ENCODE data around the gene ZNF600.
A peak's percentile ranks its signal among the peaks of the same experiment; 100 is the strongest.
"Not testable (repeated sequence)": the region's sequence is repeated elsewhere in the genome, so short reads cannot be mapped to it uniquely, and the experiment has no call there.

The ZNF600 gene

DNA sequence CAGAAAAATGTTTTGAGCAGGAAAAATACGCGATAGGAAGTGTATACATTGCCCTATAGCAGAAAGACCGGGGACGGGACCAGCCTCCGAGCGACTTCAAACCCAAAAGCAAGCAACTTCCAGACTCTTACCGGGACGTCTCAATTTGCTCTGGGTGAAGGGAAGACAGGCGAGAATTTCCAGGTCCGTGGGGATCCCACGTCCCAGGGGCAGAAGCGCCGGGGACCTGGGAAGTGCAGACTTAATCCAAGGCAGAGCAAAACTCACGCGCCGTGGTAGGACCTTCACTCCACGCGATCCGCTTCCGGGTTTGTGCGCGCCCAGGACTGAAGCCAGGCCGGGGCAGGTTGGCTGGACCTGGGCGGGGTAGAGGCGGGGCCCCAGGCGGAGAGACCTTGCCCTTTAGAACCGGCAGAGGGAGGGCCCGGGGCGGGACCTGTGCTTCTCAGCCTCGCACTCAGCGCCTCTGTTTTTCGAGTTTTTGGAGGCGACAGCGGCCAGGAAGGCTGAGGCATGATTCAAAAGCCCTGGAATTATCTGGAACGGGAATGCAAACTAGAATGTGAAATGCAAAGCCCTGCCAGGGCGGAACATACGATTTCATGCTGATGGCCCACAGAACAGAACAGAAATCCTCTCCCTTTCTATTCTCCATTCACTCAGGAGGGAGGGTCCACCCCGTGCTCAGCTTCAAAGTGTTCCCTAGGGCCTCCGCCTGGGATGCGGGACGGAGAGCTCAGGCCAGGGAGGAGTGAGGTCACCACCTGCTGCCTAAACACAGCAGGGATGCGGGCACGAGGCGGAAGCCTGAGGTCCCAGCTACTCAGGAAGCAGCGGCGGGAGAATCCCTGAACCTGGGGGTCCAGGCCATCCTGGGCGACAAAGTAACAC, at the start of gene ZNF600:
TSS of gene ZNF600 (minus strand) at position 328 of the 891 bp plus-strand sequence. CDS start 7,903 bp downstream, outside the sequence.
- peak; percentile 81 for DNase-seq

DNA sequence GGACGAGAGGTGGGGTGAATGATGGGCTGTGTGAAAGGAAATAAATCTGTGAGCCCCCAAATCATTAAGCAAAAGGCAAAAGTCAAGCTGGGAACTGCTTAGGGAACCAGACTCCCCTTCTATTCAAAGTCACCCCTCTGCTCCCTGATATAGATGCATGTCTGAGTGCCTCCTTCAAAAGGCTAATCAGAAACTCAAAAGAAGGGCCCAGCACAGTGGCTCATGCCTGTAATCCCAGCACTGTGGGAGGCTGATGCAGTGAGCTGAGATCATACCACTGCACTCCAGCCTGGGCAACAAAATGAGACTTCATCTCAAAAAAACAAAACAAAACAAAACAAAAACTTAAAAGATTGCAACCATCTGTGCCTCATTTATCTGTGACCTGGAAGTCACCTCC, 47.7 kb upstream of the ZNF600 start:
- DNase-seq = not testable (repeated sequence)

DNA sequence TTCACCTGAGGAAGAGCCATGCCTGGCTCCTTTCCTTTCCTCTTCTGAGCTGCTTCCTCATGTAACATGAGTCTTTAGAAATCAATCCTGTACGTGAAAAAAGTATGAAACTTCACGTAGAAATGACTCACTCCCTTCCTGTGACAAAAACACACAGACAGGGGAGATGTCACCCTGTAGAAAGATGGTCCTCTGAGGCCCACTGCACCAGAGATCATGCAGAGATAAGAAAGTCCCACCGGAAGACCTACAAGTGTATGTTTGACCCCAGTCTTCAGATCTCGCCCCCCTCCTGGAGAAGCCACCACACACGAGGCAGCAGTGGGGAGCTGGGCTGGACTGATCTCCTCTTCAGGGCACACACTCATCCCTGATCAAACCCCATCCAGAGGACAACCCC, 47.0 kb upstream of the ZNF600 start:
- not testable (repeated sequence) for DNase-seq

DNA sequence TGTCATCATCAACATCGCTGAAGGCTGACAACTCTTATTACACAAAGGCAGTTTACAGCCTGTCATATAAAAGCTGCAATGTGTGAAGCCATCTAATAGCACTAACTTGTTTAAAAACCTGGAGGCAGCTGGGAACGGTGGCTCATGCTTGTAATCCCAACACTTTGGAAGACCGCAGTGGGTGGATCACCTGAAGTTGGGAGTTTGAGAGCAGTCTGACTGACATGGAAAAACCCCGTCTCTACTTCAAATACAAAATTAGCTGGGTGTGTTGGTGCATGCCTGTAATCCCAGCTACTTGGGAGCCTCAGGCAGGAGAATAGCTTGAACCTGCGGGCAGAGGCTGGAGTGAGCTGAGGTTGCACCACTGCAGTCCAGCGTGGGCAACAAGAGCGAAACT, 43.3 kb upstream of the ZNF600 start:
- not testable (repeated sequence) for DNase-seq

DNA sequence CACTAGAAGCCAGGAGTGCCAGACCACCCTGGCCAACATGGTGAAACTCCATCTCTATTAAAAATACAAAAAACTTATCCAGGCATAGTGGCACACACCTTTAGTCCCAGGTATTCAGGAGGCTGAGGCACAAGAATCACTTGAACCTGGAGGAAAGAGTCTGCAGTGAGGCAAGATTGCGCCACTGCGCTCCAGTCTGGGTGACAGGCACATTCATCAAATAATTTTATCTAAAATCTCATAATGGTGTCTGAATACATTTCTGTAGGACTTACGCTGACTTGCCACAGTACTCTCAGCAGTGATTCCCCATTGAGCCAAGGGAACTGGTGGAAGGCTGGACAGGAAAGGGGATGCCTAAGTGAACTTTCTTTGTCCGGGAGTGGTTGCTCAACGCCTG, 39.2 kb upstream of the ZNF600 start:
- DNase-seq = no peak

DNA sequence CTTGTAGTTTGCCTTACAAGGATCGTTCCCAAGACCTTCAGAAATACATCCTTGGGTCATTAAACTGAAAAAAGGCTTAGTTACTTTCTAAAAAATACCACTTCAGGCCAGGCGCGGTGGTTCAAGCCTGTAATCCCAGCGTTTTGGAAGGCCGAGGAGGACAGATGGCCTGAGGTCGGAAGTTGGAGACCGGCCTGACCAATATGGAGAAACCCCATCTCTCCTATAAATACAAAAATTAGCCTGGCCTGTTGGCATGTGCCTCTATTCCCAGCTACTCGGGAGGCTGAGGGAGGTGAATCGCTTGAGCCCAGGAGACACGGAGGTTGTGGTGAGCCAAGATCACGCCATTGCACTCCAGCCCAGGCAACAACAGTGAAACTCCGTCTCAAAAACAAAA, 37.1 kb upstream of the ZNF600 start:
- DNase-seq = no peak

DNA sequence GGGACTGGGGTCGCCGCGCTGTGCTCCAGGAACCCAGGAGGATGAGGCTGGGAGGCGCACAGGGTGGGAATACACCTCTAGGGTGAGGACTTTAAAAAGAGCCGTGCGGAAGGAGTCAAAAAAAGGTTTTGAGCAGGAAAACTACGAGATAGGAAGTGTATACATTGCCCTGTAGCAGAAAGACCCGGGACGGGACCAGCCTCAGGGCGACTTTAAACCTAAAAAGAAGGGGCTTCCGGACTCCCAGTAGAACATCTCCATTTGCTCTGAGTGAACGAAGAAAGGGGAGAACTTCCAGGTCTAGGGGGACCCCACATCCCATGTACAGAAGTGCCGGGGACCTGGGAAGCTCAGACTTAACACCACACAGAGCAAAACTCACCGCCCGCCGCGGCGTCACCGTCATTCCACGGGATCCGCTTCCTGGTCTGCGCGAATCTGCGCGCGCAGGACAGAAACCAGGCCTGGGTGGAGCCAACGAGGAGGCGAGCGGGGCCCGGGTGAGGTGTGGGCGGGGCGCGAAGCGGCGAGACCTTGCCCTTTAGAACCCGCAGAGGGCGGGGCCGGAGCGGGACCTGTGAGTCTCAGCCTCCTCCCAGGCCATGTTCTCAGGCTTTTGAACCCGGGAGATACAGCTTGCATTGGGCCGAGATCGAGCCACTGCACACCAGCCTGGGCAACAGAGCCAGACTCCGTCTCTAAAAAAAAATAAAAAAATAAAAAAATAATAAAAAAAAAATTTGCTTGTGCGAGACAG, 34.8 kb upstream of the ZNF600 start, which contains the start of gene ZNF28:
TSS of gene ZNF28 (minus strand) at position 430 of the 757 bp plus-strand sequence. CDS start 3,675 bp downstream, outside the sequence.
- DNase-seq = peak; percentile 64

DNA sequence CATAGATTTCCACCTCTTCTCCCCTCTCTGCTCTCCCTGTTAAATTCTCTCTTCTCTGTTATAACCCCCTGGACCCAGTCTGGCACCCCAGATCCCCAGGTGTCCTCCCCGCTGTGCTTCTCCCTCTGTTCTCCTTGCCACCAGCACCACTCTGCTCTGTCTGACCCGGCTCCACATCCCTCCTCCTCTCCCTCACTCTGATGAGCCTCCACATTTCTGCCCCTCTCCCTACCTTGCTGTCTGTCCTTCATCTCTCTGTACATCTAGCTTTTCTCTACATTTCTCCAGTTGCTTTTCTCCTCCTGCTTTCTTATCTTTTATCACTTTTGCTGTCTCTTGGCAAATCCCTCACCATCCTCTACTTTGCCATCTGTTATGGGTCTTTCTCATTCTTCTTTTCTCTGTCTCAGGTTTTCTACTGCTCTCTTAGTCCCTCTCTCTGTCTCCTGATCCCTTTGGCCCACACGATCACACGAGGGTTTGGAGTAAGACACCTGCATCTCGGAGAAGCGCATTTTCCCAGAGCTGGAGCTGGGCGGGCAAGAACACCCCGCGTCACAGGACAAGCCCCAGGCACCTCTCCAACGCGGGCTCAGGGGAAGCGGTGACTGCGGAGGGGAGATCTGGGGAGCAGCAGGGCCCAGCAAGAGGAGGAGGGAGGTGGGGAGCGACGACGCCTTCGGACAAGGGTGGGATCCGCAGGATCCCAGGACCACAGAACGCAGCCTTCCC, 34.0 kb upstream of the ZNF600 start:
- DNase-seq = peak; percentile 45

DNA sequence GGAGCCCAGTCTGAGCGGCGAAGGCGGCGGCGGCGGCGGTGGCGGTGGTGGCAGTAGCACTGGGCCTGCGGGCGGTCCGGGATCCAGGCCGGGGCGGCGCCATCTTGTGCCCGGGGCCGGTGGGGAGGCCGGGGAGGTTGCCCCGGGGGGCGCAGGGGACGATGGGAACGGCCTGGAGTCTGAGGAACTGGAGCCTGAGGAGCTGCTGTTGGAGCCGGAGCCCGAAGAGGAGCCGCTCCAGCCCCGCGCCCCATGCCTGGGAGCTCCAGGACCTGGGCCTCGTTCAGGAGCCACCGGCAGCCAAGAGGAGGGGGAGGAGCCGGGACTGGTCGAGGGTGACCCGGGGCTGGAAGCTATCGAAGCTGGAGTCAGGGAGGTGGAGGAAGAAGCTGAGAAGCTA, 23.2 kb upstream of the ZNF600 start:
- DNase-seq = no peak

DNA sequence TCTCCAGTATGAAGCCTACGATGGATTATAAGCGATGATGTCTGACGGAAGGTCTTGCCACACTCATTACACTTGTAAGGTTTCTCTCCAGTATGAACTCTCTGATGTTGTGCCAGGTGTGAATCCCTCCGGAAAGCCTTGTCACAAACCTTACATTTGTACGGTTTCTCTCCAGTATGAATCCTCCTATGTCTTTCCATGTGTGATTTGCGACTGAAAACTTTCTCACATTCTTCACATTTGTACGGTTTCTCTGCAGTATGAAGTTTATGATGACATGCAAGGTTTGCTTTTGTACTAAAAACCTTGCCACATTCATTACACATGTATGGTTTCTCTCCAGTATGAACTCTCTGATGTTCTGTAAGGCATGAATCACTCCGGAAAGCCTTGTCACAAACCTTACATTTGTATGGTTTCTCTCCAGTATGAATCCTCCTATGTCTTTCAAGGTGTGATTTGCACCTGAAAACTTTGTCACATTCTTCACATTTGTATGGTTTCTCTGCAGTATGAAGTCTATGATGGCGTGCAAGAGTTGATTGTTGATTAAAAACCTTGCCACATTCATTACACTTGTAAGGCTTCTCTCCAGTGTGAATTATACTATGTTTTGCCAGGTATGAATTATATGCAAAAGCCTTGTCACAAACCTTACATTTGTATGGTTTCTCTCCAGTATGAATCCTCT, 13.5 kb upstream of the ZNF600 start:
- not testable (repeated sequence) for DNase-seq

DNA sequence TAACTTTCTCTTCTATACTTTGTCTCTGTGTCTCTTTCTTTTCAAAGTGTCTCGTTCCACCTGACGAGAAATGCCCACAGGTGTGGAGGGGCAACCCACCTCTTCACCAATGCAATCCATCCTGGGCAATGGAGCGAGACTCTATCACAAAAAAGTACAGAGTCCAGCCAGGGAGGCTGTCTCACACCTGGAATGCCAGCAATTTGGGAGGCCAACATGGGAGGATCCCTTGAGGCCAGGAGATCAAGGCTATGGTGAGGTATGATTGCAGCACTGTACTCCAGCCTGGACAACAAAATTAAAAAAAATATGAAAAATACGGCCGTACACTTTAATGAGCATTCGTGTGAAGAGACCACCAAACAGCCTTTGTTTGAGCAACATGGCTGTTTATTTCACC, 2.8 kb upstream of the ZNF600 start:
- DNase-seq = no peak

DNA sequence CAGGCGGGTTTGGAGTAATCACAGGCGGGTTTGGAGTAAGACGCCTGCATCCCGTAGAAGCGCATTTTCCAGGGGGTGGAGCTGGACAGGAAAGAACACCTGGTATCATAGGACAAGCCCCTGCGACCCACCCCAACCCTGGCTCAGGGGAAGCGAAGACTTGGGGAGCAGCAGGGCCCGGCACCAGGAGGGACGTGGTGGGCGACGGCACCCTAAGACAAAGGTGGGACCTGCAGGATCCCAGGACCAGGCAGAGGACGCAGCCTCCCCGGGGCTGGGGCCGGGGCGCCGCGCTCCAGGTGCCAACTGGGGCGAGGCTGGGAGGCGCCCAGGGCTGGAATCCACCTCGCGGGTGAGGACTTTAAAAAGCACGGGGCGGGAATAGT, 520 bp downstream of the ZNF600 start:
- DNase-seq = peak; percentile 12

DNA sequence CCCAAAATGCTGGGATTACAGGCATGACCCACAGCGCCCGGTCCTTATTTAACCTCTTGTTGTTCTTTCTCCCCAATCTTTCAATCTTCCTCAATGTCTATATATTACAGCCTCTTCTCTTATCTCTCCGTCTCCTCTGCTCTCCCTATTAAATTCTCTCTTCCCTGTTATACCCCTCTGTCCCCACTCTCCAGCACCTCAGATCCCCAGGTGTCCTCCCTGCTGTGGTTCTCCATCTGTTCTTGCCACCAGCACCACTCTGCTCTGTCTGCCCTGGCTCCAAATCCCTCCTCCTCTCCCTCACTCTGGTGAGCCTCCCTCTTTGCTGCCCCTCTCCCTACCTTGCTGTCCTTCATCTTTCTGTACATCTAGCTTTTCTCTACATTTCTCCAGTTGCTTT, 1.1 kb downstream of the ZNF600 start:
- no peak for DNase-seq

DNA sequence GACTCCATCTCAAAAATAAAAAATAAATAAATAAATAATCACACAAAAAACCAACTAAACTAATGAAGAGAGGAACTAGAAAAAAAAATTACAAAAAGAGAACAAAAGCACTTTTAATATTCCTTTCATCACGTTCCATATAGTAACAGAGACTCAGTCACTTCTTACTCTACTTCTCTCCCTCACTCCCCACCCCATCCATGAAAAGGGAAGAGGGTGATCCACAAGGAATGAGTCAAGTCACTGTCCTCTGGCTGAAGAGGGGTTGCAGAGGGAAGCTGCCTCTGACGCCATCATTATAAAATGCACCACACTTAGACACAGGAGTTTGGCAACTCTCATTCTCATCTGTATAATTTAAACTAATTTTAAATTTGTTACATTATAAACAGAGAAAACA, 3.7 kb downstream of the ZNF600 start:
- DNase-seq = peak; percentile 69

DNA sequence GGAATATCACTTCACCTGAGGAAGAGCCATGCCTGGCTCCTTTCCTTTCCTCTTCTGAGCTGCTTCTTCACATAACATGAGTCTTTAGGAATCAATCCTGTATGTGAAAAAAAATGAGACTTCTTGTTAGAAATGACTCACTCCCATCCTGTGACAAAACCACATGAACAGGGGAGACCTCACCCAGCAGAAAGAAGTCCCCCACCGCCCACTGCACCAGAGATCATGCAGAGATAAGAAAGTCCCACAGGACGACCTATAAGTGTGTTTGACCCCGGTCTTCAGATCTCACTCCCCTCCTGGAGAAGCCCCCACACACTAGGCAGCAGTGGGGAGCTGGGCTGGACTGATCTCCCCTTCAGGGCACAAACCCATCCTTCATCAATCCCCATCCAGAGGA, 7.8 kb downstream of the ZNF600 start:
- DNase-seq = peak; percentile 9

DNA sequence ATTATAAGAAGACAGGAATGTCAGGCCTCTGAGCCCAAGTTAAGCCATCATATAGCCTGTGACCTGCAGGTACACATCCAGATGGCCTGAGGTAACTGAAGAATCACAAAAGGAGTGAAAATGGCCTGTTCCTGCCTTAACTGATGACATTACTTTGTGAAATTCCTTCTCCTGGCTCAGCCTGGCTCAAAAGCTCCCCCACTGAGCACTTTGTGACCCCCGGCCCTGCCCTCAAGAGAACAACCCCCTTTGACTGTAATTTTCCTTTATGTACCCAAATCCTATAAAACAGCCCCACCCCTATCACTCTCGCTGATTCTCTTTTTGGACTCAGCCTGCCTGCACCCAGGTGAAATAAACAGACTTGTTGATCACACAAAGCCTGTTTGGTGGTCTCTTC, 30.1 kb downstream of the ZNF600 start:
- DNase-seq = not testable (repeated sequence)

DNA sequence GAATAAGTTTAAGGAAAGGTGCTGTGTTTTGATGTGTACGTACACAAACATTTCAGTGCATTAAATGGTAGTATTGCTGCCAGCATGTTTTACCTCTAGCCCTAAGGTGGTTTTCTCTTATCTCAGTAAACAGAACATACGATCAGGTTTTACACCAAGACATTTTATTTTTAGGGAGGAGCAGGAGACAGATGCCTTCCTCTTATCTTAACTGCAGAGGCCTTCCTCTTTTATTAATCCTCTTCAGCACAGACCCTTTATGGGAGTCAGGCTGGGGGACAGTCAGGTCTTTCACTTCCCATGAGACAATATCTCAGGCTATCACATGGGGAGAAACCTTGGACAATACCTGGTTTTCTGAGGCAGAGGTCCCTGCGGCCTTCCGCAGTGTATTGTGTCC, 36.8 kb downstream of the ZNF600 start:
- DNase-seq = no peak

DNA sequence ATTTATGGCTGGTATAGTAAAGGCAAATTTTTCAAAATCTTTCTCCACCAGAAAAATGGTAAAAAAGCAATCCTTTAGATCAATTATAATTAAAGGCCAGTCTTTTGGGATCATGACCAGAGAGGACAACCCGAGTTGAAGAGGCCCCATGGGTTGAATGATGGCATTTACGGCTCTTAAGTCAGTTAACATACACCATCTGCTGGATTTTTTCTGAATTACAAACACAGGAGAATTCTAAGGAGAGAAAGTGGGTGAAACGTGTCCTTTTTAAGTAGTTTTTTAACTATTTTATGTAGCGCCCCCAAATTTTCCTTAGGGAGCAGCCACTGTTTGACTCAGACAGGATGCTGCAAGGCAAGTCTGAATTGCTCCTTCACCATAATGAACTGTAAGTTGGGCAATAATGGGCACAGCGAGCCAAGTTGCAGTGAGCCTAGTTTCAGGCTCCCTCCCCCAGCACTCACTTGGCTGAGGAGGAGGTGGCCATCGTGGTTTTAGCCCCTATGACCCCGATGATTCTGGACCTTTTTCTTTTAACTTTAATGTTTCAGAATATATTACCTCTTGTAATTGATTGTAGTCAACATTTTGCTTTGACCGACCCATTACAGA, 38.1 kb downstream of the ZNF600 start:
- peak; percentile 57 for DNase-seq

DNA sequence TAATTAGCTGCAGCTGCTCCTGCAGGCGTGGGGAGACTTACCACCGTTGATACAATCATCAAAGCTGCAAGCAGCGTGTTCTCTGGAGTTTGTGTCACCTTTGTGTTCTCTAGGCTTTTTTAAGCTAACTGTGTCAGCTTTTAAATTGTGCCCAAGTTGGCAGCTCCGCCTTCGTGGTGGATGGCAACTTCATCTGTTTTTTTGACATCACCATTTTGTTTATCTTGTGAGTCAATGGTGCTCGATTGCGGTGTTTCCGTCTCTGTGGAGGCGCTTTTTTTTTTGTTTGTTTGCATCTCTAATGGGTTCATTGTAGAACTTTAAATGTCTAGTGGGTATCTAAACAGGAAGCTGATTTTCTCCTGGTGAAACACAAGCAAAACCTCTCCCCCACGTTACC, 40.7 kb downstream of the ZNF600 start:
- peak; percentile 10 for DNase-seq

DNA sequence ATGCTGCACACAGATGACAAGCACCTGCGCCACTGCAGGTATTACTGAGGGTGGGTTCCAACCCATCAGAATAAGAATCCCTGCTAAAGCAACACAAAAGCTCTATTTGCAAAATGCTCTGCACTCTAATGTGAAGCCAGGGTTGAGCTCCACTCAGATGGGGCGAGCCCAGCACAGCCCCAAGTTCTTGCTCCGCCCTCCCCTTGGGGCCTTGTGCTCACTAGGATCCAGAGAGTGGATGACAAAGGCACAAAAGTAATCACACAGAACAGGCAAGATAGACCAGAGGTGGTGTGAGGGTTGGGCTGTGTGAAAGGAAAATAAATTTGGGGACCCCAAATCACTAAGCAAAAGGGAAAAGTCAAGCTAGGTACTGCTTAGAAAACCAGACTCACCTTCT, 43.5 kb downstream of the ZNF600 start:
- DNase-seq = no peak

DNA sequence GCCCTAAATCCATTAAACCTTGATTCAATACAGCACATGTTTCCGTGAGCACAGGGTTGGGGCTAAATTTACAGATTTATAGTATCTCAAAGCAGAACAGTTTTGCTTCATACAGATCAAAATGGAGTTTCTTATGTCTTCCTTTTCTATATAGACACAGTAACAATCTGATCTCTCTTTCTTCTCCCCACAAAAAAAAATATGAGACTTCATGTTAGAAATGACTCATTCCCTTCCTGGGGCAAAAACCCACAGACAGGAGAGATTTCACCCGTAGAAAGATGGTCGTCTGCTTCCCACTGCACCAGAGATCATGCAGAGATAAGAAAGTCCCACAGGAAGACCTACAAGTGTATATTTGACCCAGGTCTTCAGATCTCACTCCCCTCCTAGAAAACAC, 44.1 kb downstream of the ZNF600 start:
- DNase-seq = peak; percentile 12

DNA sequence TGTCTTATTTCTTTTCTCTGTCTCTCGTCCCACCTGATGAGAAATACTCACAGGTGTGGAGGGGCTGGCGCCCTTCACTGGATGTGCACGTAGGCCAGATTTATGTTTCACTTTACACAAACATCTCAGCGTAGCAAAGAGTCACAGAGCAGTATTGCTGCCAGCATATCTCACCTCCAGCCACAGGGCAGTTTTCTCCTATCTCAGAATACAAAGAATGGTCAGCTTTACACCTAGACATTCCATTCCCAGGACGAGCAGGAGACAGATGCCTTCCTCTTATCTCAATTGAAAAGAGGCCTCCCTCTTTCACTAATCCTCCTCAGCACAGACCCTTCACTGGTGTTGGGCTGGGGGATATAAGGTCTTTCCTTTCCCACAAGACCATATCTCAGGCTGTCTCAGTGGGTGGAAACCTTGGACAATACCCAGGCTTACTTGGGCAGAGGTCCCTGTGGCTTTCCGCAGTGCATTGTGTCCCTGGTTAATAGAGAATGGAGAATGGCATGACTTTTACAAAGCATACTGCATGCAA, 44.6 kb downstream of the ZNF600 start:
- no peak for DNase-seq

Measured in EL (cell line).